NCI-H1092 (cell line): ENCODE results near the gene TRIM7.

Source experiments
- DNase-seq: peaks from one replicate; lab custom pipeline; 2025; lab: John Stamatoyannopoulos, UW

TRIM7 gene

GRCh38 chr5:181204826-181205760, at the start of gene TRIM7:
TRIM7 (minus strand) TSS chr5:181205196; CDS start chr5:181205110, 86 bp downstream.
- no peak for DNase-seq

GRCh38 chr5:181248277-181248676, 43.3 kb upstream of the TRIM7 start:
- DNase-seq, result no peak

GRCh38 chr5:181246276-181247049, 41.5 kb upstream of the TRIM7 start:
- no peak for DNase-seq

- no peak for DNase-seq
Observed at GRCh38 chr5:181245427-181246275, 40.7 kb upstream of the TRIM7 start.

GRCh38 chr5:181243564-181244343, 38.8 kb upstream of the TRIM7 start, which contains the start of gene RACK1:
RACK1 (minus strand) TSS chr5:181243906; CDS start chr5:181243800, 106 bp downstream.
- DNase-seq, result no peak

GRCh38 chr5:181243018-181243563, 38.1 kb upstream of the TRIM7 start:
- DNase-seq, result no peak

- no peak for DNase-seq
Observed at GRCh38 chr5:181242031-181242451, 37.0 kb upstream of the TRIM7 start.

- no peak for DNase-seq
Observed at GRCh38 chr5:181241393-181241975, 36.5 kb upstream of the TRIM7 start.

- DNase-seq, result no peak
Observed at GRCh38 chr5:181239062-181239663, 34.2 kb upstream of the TRIM7 start.

- no peak for DNase-seq
Observed at GRCh38 chr5:181237729-181238385, 32.9 kb upstream of the TRIM7 start.

- no peak for DNase-seq
Observed at GRCh38 chr5:181236954-181237641, 32.1 kb upstream of the TRIM7 start.

- no peak for DNase-seq
Observed at GRCh38 chr5:181236471-181236870, 31.5 kb upstream of the TRIM7 start.

GRCh38 chr5:181235689-181236366, 30.8 kb upstream of the TRIM7 start:
- DNase-seq, result no peak

GRCh38 chr5:181235323-181235688, 30.3 kb upstream of the TRIM7 start:
- DNase-seq, result no peak

GRCh38 chr5:181234455-181235306, 29.7 kb upstream of the TRIM7 start:
- no peak for DNase-seq

GRCh38 chr5:181233801-181234454, 28.9 kb upstream of the TRIM7 start:
- no peak for DNase-seq
